Liver (tissue), 9 donors: ENCODE results near the gene ARHGEF7. TPM values are rescaled to one million over a fixed set of nuclear protein-coding genes. Genes with fewer than 3 reads are reported as not detected.

Source experiments
- DNase-seq: peaks from one replicate; pipeline ENCODE4 v3.0.0-alpha.2; 2017; ENCODE audit warnings: low spot score
- H3K27ac ChIP-seq, 2 donors: one replicate each; pipeline ENCODE4 v1.7.0; 2013; ENCODE audit warnings: inconsistent platforms in 2 of 2, low read length in 2 of 2, control low read depth in 1 of 2, low read depth in 1 of 2, mild to moderate bottlenecking in 1 of 2
- H3K27me3 ChIP-seq, 4 donors: one replicate each; pipeline versions ENCODE4 v1.6.1 to v1.7.0; 2013; ENCODE audit warnings: low read length in 3 of 4, inconsistent platforms in 1 of 4, mild to moderate bottlenecking in 1 of 4, moderate library complexity in 1 of 4; ENCODE audit not compliant: control insufficient read depth in 4 of 4, insufficient read depth in 4 of 4
- H3K36me3 ChIP-seq, 4 donors: one replicate each; pipeline versions ENCODE4 v1.6.1 to v1.7.0; 2013; ENCODE audit warnings: low read length in 3 of 4, mild to moderate bottlenecking in 3 of 4, low read depth in 1 of 4, moderate library complexity in 1 of 4; ENCODE audit not compliant: control insufficient read depth in 4 of 4, insufficient read depth in 3 of 4
- H3K4me1 ChIP-seq, 4 donors: one replicate each; pipeline versions ENCODE4 v1.6.1 to v1.7.0; 2013; ENCODE audit warnings: low read length in 3 of 4, mild to moderate bottlenecking in 3 of 4, moderate library complexity in 1 of 4; ENCODE audit not compliant: control insufficient read depth in 4 of 4, insufficient read depth in 4 of 4
- H3K4me3 ChIP-seq, 3 donors: one replicate each; pipeline versions ENCODE4 v1.6.1 to v1.7.0; 2013; ENCODE audit warnings: low read length in 3 of 3, control low read depth in 1 of 3, low read depth in 1 of 3, mild to moderate bottlenecking in 1 of 3
- H3K9ac ChIP-seq, 2 donors: one replicate each; pipeline ENCODE4 v1.7.0; 2013; ENCODE audit warnings: low read length in 2 of 2, mild to moderate bottlenecking in 2 of 2, moderate library complexity in 2 of 2, control low read depth in 1 of 2, low read depth in 1 of 2
- H3K9me3 ChIP-seq, 4 donors: one replicate each; pipeline versions ENCODE4 v1.6.1 to v1.7.0; 2013; ENCODE audit warnings: low read length in 3 of 4; ENCODE audit not compliant: control insufficient read depth in 4 of 4
- EGR1 ChIP-seq, 2 donors: IDR thresholded peaks; 2 replicates each; pipeline ENCODE4 v1.6.1; 2016 to 2018; ENCODE audit warnings: antibody characterized with exemption in 2 of 2, low read depth in 2 of 2
- FOXA1 ChIP-seq: IDR thresholded peaks from 2 replicates; pipeline ENCODE4 v1.6.1; 2016; ENCODE audit warnings: antibody characterized with exemption
- GABPA ChIP-seq, 2 donors: IDR thresholded peaks in 1 of 2; conservative IDR thresholded peaks in 1 of 2; 2 replicates each; pipeline ENCODE4 v1.6.1; 2016; ENCODE audit warnings: antibody characterized with exemption in 2 of 2, mild to moderate bottlenecking in 1 of 2, moderate library complexity in 1 of 2
- HNF4A ChIP-seq, 2 donors: conservative IDR thresholded peaks; 2 replicates each; pipeline ENCODE4 v1.6.1; 2016; ENCODE audit warnings: antibody characterized with exemption in 2 of 2, mild to moderate bottlenecking in 2 of 2
- HNF4G ChIP-seq: IDR thresholded peaks from 2 replicates; pipeline ENCODE4 v1.6.1; 2016; ENCODE audit warnings: antibody characterized with exemption
- JUND ChIP-seq, 2 donors: IDR thresholded peaks; 2 replicates each; pipeline ENCODE4 v1.6.1; 2016; ENCODE audit warnings: antibody characterized with exemption in 2 of 2
- RAD21 ChIP-seq, 2 donors: IDR thresholded peaks; 2 replicates each; pipeline ENCODE4 v1.6.1; 2016; ENCODE audit warnings: antibody characterized with exemption in 2 of 2, mild to moderate bottlenecking in 2 of 2
- REST ChIP-seq: IDR thresholded peaks from 2 replicates; pipeline ENCODE4 v1.6.1; 2016; ENCODE audit warnings: antibody characterized with exemption, mild to moderate bottlenecking
- SP1 ChIP-seq: IDR thresholded peaks from 2 replicates; pipeline ENCODE4 v1.6.1; 2018; ENCODE audit warnings: antibody characterized with exemption, mild to moderate bottlenecking
- TAF1 ChIP-seq: conservative IDR thresholded peaks from 2 replicates; pipeline ENCODE4 v1.6.1; 2016; ENCODE audit warnings: antibody characterized with exemption, mild to moderate bottlenecking
- WGBS: extraction: QIAGEN DNeasy Blood & Tissue Kit; methylation state at CpG from one replicate; pipeline ENCODE4 v1.1.7; 2013; 5-methylcytosine and 5-hydroxymethylcytosine counted together
- polyA plus RNA-seq, 2 donors: library from polyadenylated mRNA; stranded (reverse) in 1 of 2; unstranded in 1 of 2; fragments of 200-250 nt in 1 of 2; fragments of >200 nt in 1 of 2; fragmentation: Nextera tagmentation in 1 of 2; extraction: Ambion mirVana in 1 of 2; gene quantifications; one replicate each; pipeline versions ENCODE4 v1.2.1 to v1.2.3, GENCODE V29; 2013 to 2015
- total RNA-seq, 2 donors: library from RNA; depleted of rRNA; stranded (reverse); fragments of >200 nt; gene quantifications; one replicate each; pipeline ENCODE4 v1.2.3, GENCODE V29; 2014
- TF ChIP-seq, protein P1 (sequence below): IDR thresholded peaks from 2 replicates; pipeline ENCODE4 v1.6.1; 2016; ENCODE audit warnings: antibody characterized with exemption
- TF ChIP-seq, protein P2 (sequence below): IDR thresholded peaks from 2 replicates; pipeline ENCODE4 v1.6.1; 2016; ENCODE audit warnings: antibody characterized with exemption
- donor health status: healthy.
- donor health status: healthy.
- donor health status: healthy.
- donor health status: healthy.
- donor health status: healthy.

The ARHGEF7 gene
- total and polyA plus RNA-seq, 4 donors, result 10.3 to 37.5 (median 20.1) TPM

GRCh38 chr13:111209613-111210012 is 94.5 kb downstream of the ARHGEF7 start:
- TF ChIP-seq JUND (IDR thresholded peaks at IDR 0.05), result no peak
- TF ChIP-seq TAF1, result no peak
- TF ChIP-seq HNF4A (conservative IDR thresholded peaks at IDR 0.05), result no peak
- no peak for TF ChIP-seq RAD21 (IDR thresholded peaks at IDR 0.05)
- no peak for TF ChIP-seq EGR1 (IDR thresholded peaks at IDR 0.05; ENCODE audit: low read depth in 2 of 2)
- TF ChIP-seq, protein P1, sequence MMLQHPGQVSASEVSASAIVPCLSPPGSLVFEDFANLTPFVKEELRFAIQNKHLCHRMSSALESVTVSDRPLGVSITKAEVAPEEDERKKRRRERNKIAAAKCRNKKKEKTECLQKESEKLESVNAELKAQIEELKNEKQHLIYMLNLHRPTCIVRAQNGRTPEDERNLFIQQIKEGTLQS, result no peak
- no peak for TF ChIP-seq SP1
- TF ChIP-seq GABPA (IDR thresholded peaks at IDR 0.05 in 1 of 2, conservative IDR thresholded peaks at IDR 0.05 in 1 of 2), result no peak
- no peak for TF ChIP-seq HNF4G
- no peak for TF ChIP-seq FOXA1
- TF ChIP-seq REST, result no peak
- H3K4me3 ChIP-seq, result no peak overlapping the region
- H3K36me3 ChIP-seq, result peaks cover 0 to 6% (median 4%) of the 10 kb centered on the region in 4 donors
- peaks cover 2 to 21% (median 12%) of the 10 kb centered on the region in 4 donors for H3K4me1 ChIP-seq
- no peaks in the 10 kb centered on the region for H3K9me3 ChIP-seq
- DNase-seq, result no peak
- no peaks in the 10 kb centered on the region for H3K27me3 ChIP-seq
- 93% methylated on average over 9 of the region's 9 CpGs for WGBS
- H3K27ac ChIP-seq, result no peak overlapping the region
- H3K9ac ChIP-seq, result no peak overlapping the region

- Histone ChIP-seq H3K4me1 (peaks cover 2 to 22% (median 12%) of the 10 kb centered on the region in 4 donors), H3K27me3 (no peaks in the 10 kb centered on the region), H3K36me3 (peaks cover 0 to 6% (median 4%) of the 10 kb centered on the region in 4 donors), H3K9ac (no peak overlapping the region), H3K4me3 (no peak overlapping the region), H3K9me3 (no peaks in the 10 kb centered on the region), H3K27ac (no peak overlapping the region)
- TF ChIP-seq, protein P1, result no peak
- no peak for TF ChIP-seq EGR1 (IDR thresholded peaks at IDR 0.05; ENCODE audit: low read depth in 2 of 2)
- TF ChIP-seq FOXA1, result no peak
- no peak for TF ChIP-seq RAD21 (IDR thresholded peaks at IDR 0.05)
- no peak for TF ChIP-seq HNF4A (conservative IDR thresholded peaks at IDR 0.05)
- TF ChIP-seq, protein P2, sequence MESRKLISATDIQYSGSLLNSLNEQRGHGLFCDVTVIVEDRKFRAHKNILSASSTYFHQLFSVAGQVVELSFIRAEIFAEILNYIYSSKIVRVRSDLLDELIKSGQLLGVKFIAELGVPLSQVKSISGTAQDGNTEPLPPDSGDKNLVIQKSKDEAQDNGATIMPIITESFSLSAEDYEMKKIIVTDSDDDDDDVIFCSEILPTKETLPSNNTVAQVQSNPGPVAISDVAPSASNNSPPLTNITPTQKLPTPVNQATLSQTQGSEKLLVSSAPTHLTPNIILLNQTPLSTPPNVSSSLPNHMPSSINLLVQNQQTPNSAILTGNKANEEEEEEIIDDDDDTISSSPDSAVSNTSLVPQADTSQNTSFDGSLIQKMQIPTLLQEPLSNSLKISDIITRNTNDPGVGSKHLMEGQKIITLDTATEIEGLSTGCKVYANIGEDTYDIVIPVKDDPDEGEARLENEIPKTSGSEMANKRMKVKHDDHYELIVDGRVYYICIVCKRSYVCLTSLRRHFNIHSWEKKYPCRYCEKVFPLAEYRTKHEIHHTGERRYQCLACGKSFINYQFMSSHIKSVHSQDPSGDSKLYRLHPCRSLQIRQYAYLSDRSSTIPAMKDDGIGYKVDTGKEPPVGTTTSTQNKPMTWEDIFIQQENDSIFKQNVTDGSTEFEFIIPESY, result no peak
- no peak for TF ChIP-seq REST
- TF ChIP-seq HNF4G, result no peak
- 74% methylated on average over 4 of the region's 4 CpGs for WGBS
- no peak for DNase-seq
Measured at GRCh38 chr13:111210091-111210490, 95.0 kb downstream of the ARHGEF7 start.
